ENCODE data around the gene KRTAP4-6. TPM values are rescaled to one million over a fixed set of nuclear protein-coding genes. Genes with fewer than 3 reads are reported as not detected.
"Not testable (repeated sequence)": the region's sequence is repeated elsewhere in the genome, so short reads cannot be mapped to it uniquely, and the experiment has no call there.

KRTAP4-6 gene
- total and polyA plus RNA-seq, 10 donors = not detected

DNA sequence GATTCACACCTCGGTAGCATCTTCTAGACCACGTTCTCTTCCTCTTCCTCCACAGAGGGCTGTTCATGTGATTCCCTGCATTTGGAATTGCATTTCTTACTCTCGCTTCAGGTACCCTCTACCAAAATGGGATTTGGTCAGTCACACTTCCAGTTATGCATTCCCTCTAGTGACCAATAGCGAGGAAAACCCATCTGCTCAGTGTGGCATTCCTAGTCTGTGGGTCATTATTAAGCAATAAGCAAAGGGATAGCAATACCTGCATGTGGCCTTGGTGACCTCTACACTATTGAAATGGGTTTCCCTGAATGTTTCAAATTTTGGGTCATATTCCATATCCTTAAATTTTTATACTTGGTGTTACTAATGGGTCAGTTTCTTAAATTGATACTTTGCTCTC, 9.7 kb upstream of the KRTAP4-6 start:
- no peaks in the 10 kb centered on the region for H3K9me3 ChIP-seq
- no peak overlapping the region for H3K4me3 ChIP-seq
- no peaks in the 10 kb centered on the region for H3K36me3 ChIP-seq
- no peak overlapping the region for H3K27ac ChIP-seq
- H3K4me1 ChIP-seq = no peaks in the 10 kb centered on the region
- H3K27me3 ChIP-seq (replicated peaks in 1 of 7) = peaks cover 0 to 4% (median 0%) of the 10 kb centered on the region in 7 donors
- 83 to 92% (median 83%) methylated on average over 4 of the region's 4 CpGs for WGBS, 5 donors
- no peak for DNase-seq
- TF ChIP-seq POLR2A (IDR thresholded peaks at IDR 0.05) (no peak), CTCF (IDR thresholded peaks at IDR 0.05 in 8 of 11, conservative IDR thresholded peaks at IDR 0.05 in 3 of 11) (no peak), POLR2AphosphoS5 (IDR thresholded peaks at IDR 0.05) (no peak)
- intact Hi-C loops (cut with DNase I; ENCODE audit: low total_unique reads) = no loop called here

DNA sequence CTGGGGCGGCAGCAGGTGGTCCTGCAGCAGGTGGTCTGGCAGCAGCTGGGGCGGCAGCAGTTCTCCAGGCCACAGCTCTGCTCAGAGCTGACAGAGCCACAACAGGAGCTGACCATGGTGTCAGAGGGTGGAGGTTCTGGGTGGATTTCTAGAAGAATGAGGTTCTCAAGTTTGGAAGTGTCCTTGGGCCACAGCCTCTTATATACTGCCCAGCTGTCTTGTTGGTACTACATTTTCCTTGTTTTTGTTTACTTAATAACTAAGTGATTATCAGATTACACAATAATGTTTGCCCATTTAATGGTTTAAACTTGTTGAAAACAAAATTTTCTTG, 9.3 kb upstream of the KRTAP4-6 start, which contains the start of gene KRTAP4-5:
TSS of gene KRTAP4-5 (minus strand) at position 174 of the 334 bp plus-strand sequence. CDS start at position 116, 58 bp downstream.
- H3K36me3 ChIP-seq = no peaks in the 10 kb centered on the region
- DNase-seq = no peak
- no peaks in the 10 kb centered on the region for H3K4me1 ChIP-seq
- H3K27me3 ChIP-seq (replicated peaks in 1 of 7) = peaks cover 0 to 4% (median 0%) of the 10 kb centered on the region in 7 donors
- no peak within 1 kb of the TSS for H3K27ac ChIP-seq
- 30 to 64% (median 61%) methylated on average over 2 of the region's 2 CpGs for WGBS, 5 donors
- TF ChIP-seq CTCF (IDR thresholded peaks at IDR 0.05 in 8 of 11, conservative IDR thresholded peaks at IDR 0.05 in 3 of 11) = no peak
- TF ChIP-seq POLR2AphosphoS5 (IDR thresholded peaks at IDR 0.05) = no peak
- no peak for TF ChIP-seq POLR2A (IDR thresholded peaks at IDR 0.05)
- H3K4me3 ChIP-seq = no peak within 1 kb of the TSS
- H3K9me3 ChIP-seq = peaks cover 0 to 2% (median 0%) of the 10 kb centered on the region in 8 donors
- intact Hi-C loops (cut with DNase I; ENCODE audit: low total_unique reads) = no loop called here

DNA sequence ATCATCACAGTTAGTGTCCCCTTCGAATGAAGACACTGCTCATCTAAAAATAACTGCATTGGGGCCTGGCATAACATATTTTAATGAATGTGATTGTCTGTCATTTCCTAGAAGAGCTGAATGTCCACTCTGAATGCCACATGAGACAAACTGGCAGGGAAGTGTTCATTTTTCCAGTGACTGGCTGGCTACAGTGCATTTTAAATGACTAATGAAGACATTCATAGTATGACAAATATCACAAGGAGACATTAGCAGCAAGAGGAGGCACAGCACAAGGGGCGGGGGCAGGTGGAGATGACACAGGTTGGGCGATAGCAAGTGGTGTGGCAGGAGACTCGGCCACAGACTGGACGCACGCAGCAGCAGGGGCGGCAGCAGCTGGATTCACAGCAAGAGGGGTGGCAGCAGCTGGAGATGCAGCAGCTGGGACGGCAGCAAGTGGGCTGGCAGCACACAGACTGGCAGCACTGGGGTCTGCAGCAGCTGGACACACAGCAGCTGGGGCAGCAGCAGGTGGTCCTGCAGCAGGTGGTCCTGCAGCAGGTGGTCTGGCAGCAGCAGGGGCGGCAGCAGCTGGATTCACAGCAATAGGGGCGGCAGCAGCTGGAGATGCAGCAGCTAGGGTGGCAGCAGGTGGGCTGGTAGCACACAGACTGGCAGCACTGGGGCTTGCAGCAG, 8.8 kb upstream of the KRTAP4-6 start:
- H3K4me1 ChIP-seq; H3K4me3 ChIP-seq; H3K27ac ChIP-seq; H3K27me3 ChIP-seq (replicated peaks in 1 of 7); DNase-seq; intact Hi-C loops (cut with DNase I; ENCODE audit: low total_unique reads); H3K36me3 ChIP-seq; H3K9me3 ChIP-seq: not testable (repeated sequence)
- 74 to 90% (median 82%) methylated on average over 10 of the region's 10 CpGs for WGBS, 5 donors

- H3K27ac ChIP-seq = no peak overlapping the region
- H3K27me3 ChIP-seq (replicated peaks in 1 of 7) = peaks cover 0 to 4% (median 0%) of the 10 kb centered on the region in 7 donors
- no peak for TF ChIP-seq CTCF (IDR thresholded peaks at IDR 0.05 in 8 of 11, conservative IDR thresholded peaks at IDR 0.05 in 3 of 11)
- TF ChIP-seq POLR2A (IDR thresholded peaks at IDR 0.05) = no peak
- TF ChIP-seq POLR2AphosphoS5 (IDR thresholded peaks at IDR 0.05) = no peak
- H3K9me3 ChIP-seq = peaks cover 0 to 21% (median 17%) of the 10 kb centered on the region in 8 donors
- 71 to 97% (median 94%) methylated on average over 2 of the region's 2 CpGs for WGBS, 5 donors
- no peaks in the 10 kb centered on the region for H3K4me1 ChIP-seq
- DNase-seq = no peak
- H3K4me3 ChIP-seq = no peak overlapping the region
- H3K36me3 ChIP-seq = no peaks in the 10 kb centered on the region
- intact Hi-C loops (cut with DNase I; ENCODE audit: low total_unique reads) = no loop called here
These were observed 7.3 kb upstream of the KRTAP4-6 start for GRCh38 chr17:41147531-41148204.
